Keratinocyte (primary cell): Measurements from ENCODE around the gene ATP8A1. TPM values are rescaled to one million over a fixed set of nuclear protein-coding genes. Genes with fewer than 3 reads are reported as not detected.

Source experiments
- DNase-seq: peaks from one replicate; pipeline ENCODE4 v3.0.0-alpha.2; 2011; ENCODE audit warnings: low read depth, missing footprints, low spot score
- FAIRE-seq: peaks from 2 replicates; lab custom pipeline; 2011; peaks lifted over from hg19 to GRCh38; lab: Jason Lieb, UNC
- H2AFZ ChIP-seq: 2 replicates; pipeline ENCODE4 v1.6.0; 2012; ENCODE audit warnings: low read length, control low read depth, inconsistent platforms; ENCODE audit not compliant: control insufficient read depth
- H3K27ac ChIP-seq: 2 replicates; pipeline ENCODE4 v1.5.1; 2011; ENCODE audit warnings: low read length; ENCODE audit not compliant: control insufficient read depth, insufficient read depth
- H3K27me3 ChIP-seq: 3 replicates; pipeline ENCODE4 v1.6.0; 2011; ENCODE audit warnings: low read length; ENCODE audit not compliant: control insufficient read depth, insufficient read depth; ENCODE audit errors: extremely low read depth
- H3K36me3 ChIP-seq, 2 experiments: 2 replicates in 1 of 2; 3 replicates in 1 of 2; pipeline ENCODE4 v1.5.1; 2011; ENCODE audit warnings: low read length in 2 of 2, mild to moderate bottlenecking in 1 of 2; ENCODE audit not compliant: control insufficient read depth in 2 of 2, insufficient read depth in 2 of 2; ENCODE audit errors: extremely low read depth in 1 of 2
- H3K4me1 ChIP-seq: 3 replicates; pipeline ENCODE4 v1.5.1; 2011; ENCODE audit warnings: low read length; ENCODE audit not compliant: control insufficient read depth, insufficient read depth; ENCODE audit errors: extremely low read depth
- H3K4me2 ChIP-seq: 3 replicates; pipeline ENCODE4 v1.6.0; 2011; ENCODE audit warnings: low read depth, low read length; ENCODE audit not compliant: control insufficient read depth, insufficient read depth; ENCODE audit errors: extremely low read depth
- H3K4me3 ChIP-seq, 3 experiments: fragments of 200-600 bp in 1 of 3; sonication (generic) in 1 of 3; 2 replicates in 2 of 3; 3 replicates in 1 of 3; pipeline ENCODE4 v1.5.1; 2011 to 2016; ENCODE audit warnings: low read length in 3 of 3, mild to moderate bottlenecking in 3 of 3, control low read depth in 2 of 3, inconsistent platforms in 1 of 3, low read depth in 1 of 3, mixed read lengths in 1 of 3, mixed run types in 1 of 3, moderate library complexity in 1 of 3; ENCODE audit not compliant: control insufficient read depth in 2 of 3, insufficient read depth in 2 of 3; ENCODE audit errors: extremely low read depth in 1 of 3
- H3K79me2 ChIP-seq: 2 replicates; pipeline ENCODE4 v1.6.0; 2012; ENCODE audit warnings: low read length; ENCODE audit not compliant: control insufficient read depth, insufficient read depth
- H3K9ac ChIP-seq: 3 replicates; pipeline ENCODE4 v1.6.0; 2011; ENCODE audit warnings: low read length; ENCODE audit not compliant: control insufficient read depth, insufficient read depth; ENCODE audit errors: extremely low read depth
- H3K9me1 ChIP-seq: 3 replicates; pipeline ENCODE4 v1.6.0; 2011; ENCODE audit warnings: low read length; ENCODE audit not compliant: control insufficient read depth, insufficient read depth; ENCODE audit errors: extremely low read depth
- H3K9me3 ChIP-seq: 2 replicates; pipeline ENCODE4 v1.5.1; 2012; ENCODE audit warnings: low read depth, low read length; ENCODE audit not compliant: control insufficient read depth
- H4K20me1 ChIP-seq: 3 replicates; pipeline ENCODE4 v1.6.0; 2011; ENCODE audit warnings: low read length; ENCODE audit not compliant: control insufficient read depth, insufficient read depth; ENCODE audit errors: extremely low read depth
- CTCF ChIP-seq, 3 experiments: IDR thresholded peaks in 1 of 3; conservative IDR thresholded peaks in 1 of 3; optimal IDR thresholded peaks in 1 of 3; 2 replicates in 2 of 3; 3 replicates in 1 of 3; pipeline versions ENCODE3 to v1.5.1; 2011; ENCODE audit warnings: low read length in 3 of 3, mild to moderate bottlenecking in 3 of 3, moderate library complexity in 2 of 3, control low read depth in 1 of 3, inconsistent platforms in 1 of 3; ENCODE audit not compliant: insufficient read depth in 2 of 3; ENCODE audit errors: extremely low read depth in 1 of 3
- EZH2 ChIP-seq: IDR thresholded peaks from one replicate; pipeline ENCODE4 v1.6.1; 2012; ENCODE audit warnings: inconsistent platforms, mild to moderate bottlenecking, low read length, moderate library complexity
- dilution Hi-C: fragments of 300-500 bp; cut with MboI; formaldehyde crosslinking; loops from one replicate; pipeline ENCODE4 v1.7.0; 2020; ENCODE audit warnings: low sequenced_read_pairs; ENCODE audit not compliant: extremely low pct_ligation_motif_present
- polyA plus RNA-seq, 5 experiments: library from polyadenylated mRNA; depleted of rRNA in 3 of 5; stranded (reverse) in 3 of 5; stranded (forward) in 1 of 5; unstranded in 1 of 5; fragments of >200 nt; gene quantifications; 1 replicate in 1 of 5; 2 replicates in 3 of 5; 3 replicates in 1 of 5; pipeline versions ENCODE4 v1.2.1 to v1.2.3, GENCODE V29; 2011 to 2012; ENCODE audit warnings: missing spikeins in 2 of 5, low read depth in 1 of 5, low replicate concordance in 1 of 5

Gene ATP8A1
- polyA plus RNA-seq, 1 donor (not counting 4 experiments of a cell fraction or from before 2014, with no cell fraction given): 0.20 TPM

- H3K27me3 ChIP-seq: no peaks in the 10 kb centered on the region
- no peaks in the 10 kb centered on the region for H3K9me1 ChIP-seq
- dilution Hi-C loops: no loop called here
- H4K20me1 ChIP-seq: no peaks in the 10 kb centered on the region
- H3K79me2 ChIP-seq: no peaks in the 10 kb centered on the region
- H2AFZ ChIP-seq: no peak overlapping the region
- H3K9me3 ChIP-seq: no peaks in the 10 kb centered on the region
- no peak overlapping the region for H3K4me2 ChIP-seq
- DNase-seq: no peak
- no peak overlapping the region for H3K27ac ChIP-seq
- H3K9ac ChIP-seq: no peak overlapping the region
- H3K36me3 ChIP-seq: no peaks in the 10 kb centered on the region
- no peak for FAIRE-seq
- no peak overlapping the region for H3K4me3 ChIP-seq
- no peaks in the 10 kb centered on the region for H3K4me1 ChIP-seq
- no peak for TF ChIP-seq EZH2
- TF ChIP-seq CTCF (optimal IDR thresholded peaks at IDR 0.05 in 1 of 3, IDR thresholded peaks at IDR 0.05 in 1 of 3, conservative IDR thresholded peaks at IDR 0.05 in 1 of 3; ENCODE audit: extremely low read depth in 1 of 3, insufficient read depth in 2 of 3, low read length in 3 of 3): no peak
Measured at GRCh38 chr4:42616572-42616971, 40.3 kb downstream of the ATP8A1 start.

- FAIRE-seq (no peak), DNase-seq (no peak)
- H2AFZ ChIP-seq: no peak overlapping the region
- no peaks in the 10 kb centered on the region for H3K36me3 ChIP-seq
- no peaks in the 10 kb centered on the region for H3K9me1 ChIP-seq
- H3K4me1 ChIP-seq: no peaks in the 10 kb centered on the region
- no peak overlapping the region for H3K27ac ChIP-seq
- H3K27me3 ChIP-seq: no peaks in the 10 kb centered on the region
- H3K4me3 ChIP-seq: no peak overlapping the region
- TF ChIP-seq EZH2 (no peak), CTCF (optimal IDR thresholded peaks at IDR 0.05 in 1 of 3, IDR thresholded peaks at IDR 0.05 in 1 of 3, conservative IDR thresholded peaks at IDR 0.05 in 1 of 3; ENCODE audit: extremely low read depth in 1 of 3, insufficient read depth in 2 of 3, low read length in 3 of 3) (no peak)
- no peaks in the 10 kb centered on the region for H3K9me3 ChIP-seq
- H3K9ac ChIP-seq: no peak overlapping the region
- no peaks in the 10 kb centered on the region for H4K20me1 ChIP-seq
- H3K4me2 ChIP-seq: no peak overlapping the region
- dilution Hi-C loops: no loop called here
- H3K79me2 ChIP-seq: no peaks in the 10 kb centered on the region
Measured at GRCh38 chr4:42615131-42615763, 41.7 kb downstream of the ATP8A1 start.
